ENCODE measurements around the gene PLEKHN1.

PLEKHN1 gene, protein sequence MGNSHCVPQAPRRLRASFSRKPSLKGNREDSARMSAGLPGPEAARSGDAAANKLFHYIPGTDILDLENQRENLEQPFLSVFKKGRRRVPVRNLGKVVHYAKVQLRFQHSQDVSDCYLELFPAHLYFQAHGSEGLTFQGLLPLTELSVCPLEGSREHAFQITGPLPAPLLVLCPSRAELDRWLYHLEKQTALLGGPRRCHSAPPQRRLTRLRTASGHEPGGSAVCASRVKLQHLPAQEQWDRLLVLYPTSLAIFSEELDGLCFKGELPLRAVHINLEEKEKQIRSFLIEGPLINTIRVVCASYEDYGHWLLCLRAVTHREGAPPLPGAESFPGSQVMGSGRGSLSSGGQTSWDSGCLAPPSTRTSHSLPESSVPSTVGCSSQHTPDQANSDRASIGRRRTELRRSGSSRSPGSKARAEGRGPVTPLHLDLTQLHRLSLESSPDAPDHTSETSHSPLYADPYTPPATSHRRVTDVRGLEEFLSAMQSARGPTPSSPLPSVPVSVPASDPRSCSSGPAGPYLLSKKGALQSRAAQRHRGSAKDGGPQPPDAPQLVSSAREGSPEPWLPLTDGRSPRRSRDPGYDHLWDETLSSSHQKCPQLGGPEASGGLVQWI

DNA sequence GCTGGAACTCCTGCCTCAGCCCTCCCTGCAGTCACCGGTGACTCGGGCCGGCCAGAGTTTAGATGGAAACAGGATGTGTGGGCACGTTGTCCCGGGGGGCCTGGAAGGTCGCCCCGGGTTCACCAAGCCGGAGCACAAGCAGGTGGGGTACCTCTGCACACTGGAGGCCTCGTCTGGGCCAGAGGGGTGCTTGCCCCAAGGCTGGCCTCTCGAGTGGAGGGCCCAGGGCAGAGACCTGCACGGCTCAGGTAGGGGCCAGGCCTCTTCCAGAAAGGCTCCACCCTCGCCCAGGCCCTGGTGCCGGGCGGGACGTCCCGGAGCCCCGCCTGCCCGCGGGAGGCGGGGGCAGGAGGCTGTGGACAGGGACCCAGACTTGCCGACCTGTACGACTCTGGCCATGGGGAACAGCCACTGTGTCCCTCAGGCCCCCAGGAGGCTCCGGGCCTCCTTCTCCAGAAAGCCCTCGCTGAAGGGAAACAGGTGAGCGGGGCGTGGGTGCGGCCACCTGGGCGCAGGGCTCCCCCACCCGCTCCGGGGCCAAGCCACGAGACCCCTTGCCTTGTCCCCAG is at the start of gene PLEKHN1:
TSS of gene PLEKHN1 (plus strand) at position 348 of the 569 bp plus-strand sequence. CDS start at position 398, 50 bp downstream.
- peaks cover 68% of the 10 kb centered on the region for H3K27me3 ChIP-seq (ENCODE audit: control insufficient read depth, insufficient read depth, low read length)
- peak within 1 kb of the TSS; percentile 78 for H3K4me3 ChIP-seq (ENCODE audit: low read depth, low read length)
- H3K9ac ChIP-seq (ENCODE audit: low read length): peak within 1 kb of the TSS; percentile 67
- no peak within 1 kb of the TSS for H3K27ac ChIP-seq (ENCODE audit: low read depth, low read length)
- H3K4me1 ChIP-seq (ENCODE audit: control insufficient read depth, insufficient read depth, low read length): peaks cover 22% of the 10 kb centered on the region
- H3K9me3 ChIP-seq (ENCODE audit: control insufficient read depth, insufficient read depth, low read depth, low read length): no peaks in the 10 kb centered on the region
- H3K36me3 ChIP-seq (ENCODE audit: control insufficient read depth, insufficient read depth, low read length): peaks cover 33% of the 10 kb centered on the region

DNA sequence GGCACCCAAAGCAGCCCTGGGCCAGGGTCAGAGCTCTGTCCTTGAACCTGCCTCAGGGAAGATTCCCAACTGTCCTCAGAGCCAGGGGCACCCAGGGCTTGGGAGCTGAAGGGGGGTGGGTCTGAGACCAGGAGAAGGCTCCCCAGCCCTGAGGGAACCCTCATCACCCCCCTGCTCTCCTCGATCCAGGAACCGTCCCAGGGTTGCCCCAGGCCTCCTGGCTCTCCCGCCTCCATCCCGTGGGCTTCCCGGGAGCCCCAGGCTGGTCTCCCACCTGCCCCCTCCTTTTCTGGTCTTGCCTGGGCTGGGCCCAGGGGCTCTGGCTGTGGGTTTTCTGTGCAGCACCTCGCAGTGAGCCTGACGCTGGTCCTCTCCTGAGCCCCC is 49.2 kb upstream of the PLEKHN1 start:
- Histone ChIP-seq H3K9me3 (ENCODE audit: control insufficient read depth, insufficient read depth, low read depth, low read length) (no peaks in the 10 kb centered on the region), H3K36me3 (ENCODE audit: control insufficient read depth, insufficient read depth, low read length) (no peaks in the 10 kb centered on the region), H3K27me3 (ENCODE audit: control insufficient read depth, insufficient read depth, low read length) (peaks cover 100% of the 10 kb centered on the region), H3K4me3 (ENCODE audit: low read depth, low read length) (no peak overlapping the region), H3K4me1 (ENCODE audit: control insufficient read depth, insufficient read depth, low read length) (peaks cover 14% of the 10 kb centered on the region), H3K27ac (ENCODE audit: low read depth, low read length) (no peak overlapping the region), H3K9ac (ENCODE audit: low read length) (no peak overlapping the region)

DNA sequence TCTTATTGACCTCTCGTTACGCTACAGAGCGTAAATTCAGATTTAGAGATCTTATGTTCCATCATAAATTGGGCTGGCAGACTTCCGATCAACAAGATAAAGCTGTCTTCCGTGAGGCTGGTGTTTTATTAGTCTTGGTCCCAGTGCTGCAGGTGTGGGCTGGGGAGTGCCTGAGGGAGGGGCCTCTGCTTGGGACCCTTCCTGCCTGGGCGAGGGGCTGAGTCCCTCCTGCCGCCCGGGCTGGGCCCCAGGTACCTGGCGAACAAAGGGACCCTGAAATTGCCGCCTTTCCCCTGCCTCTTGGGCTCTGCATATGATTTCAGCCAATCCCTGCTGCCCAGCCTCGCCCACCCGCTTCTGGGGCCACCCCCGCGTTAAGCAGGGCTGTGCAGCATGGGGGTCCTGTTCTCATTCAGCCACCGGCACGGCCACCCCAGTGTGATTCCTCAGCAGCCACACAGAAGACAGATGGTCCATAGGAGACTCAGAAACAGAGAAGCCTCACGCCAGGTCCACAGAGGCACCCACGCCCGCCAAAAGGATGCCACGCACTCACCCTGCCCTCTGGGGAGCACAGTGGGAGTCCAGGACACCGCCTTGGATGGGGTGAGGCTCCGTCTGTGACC is 48.7 kb upstream of the PLEKHN1 start:
- no peak overlapping the region for H3K27ac ChIP-seq (ENCODE audit: low read depth, low read length)
- no peaks in the 10 kb centered on the region for H3K36me3 ChIP-seq (ENCODE audit: control insufficient read depth, insufficient read depth, low read length)
- H3K9me3 ChIP-seq (ENCODE audit: control insufficient read depth, insufficient read depth, low read depth, low read length): no peaks in the 10 kb centered on the region
- H3K4me3 ChIP-seq (ENCODE audit: low read depth, low read length): no peak overlapping the region
- H3K27me3 ChIP-seq (ENCODE audit: control insufficient read depth, insufficient read depth, low read length): peaks cover 100% of the 10 kb centered on the region
- H3K4me1 ChIP-seq (ENCODE audit: control insufficient read depth, insufficient read depth, low read length): peaks cover 14% of the 10 kb centered on the region
- no peak overlapping the region for H3K9ac ChIP-seq (ENCODE audit: low read length)

DNA sequence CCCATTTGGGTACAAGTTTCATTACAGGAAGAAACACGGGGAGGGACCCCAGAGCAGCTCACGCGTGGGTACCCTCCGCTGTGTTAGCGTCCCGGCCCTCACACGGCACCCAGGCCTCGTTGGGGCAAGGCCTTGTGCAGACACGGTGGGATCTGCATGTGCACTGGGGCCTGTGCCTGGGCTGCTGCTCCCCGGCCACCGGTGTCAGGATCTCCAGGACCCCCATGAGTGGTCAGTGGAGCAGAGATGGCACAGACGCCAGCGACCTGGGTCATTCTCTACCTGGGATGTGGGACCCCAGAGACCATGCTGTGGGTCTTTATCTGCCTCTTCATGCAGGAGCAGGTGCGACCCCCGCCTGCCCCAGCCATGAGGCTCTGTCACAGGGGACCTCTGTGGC is 47.9 kb upstream of the PLEKHN1 start:
- Histone ChIP-seq H3K9me3 (ENCODE audit: control insufficient read depth, insufficient read depth, low read depth, low read length) (no peaks in the 10 kb centered on the region), H3K36me3 (ENCODE audit: control insufficient read depth, insufficient read depth, low read length) (no peaks in the 10 kb centered on the region), H3K27me3 (ENCODE audit: control insufficient read depth, insufficient read depth, low read length) (peaks cover 100% of the 10 kb centered on the region), H3K27ac (ENCODE audit: low read depth, low read length) (no peak overlapping the region), H3K4me1 (ENCODE audit: control insufficient read depth, insufficient read depth, low read length) (peaks cover 14% of the 10 kb centered on the region), H3K4me3 (ENCODE audit: low read depth, low read length) (no peak overlapping the region), H3K9ac (ENCODE audit: low read length) (no peak overlapping the region)

DNA sequence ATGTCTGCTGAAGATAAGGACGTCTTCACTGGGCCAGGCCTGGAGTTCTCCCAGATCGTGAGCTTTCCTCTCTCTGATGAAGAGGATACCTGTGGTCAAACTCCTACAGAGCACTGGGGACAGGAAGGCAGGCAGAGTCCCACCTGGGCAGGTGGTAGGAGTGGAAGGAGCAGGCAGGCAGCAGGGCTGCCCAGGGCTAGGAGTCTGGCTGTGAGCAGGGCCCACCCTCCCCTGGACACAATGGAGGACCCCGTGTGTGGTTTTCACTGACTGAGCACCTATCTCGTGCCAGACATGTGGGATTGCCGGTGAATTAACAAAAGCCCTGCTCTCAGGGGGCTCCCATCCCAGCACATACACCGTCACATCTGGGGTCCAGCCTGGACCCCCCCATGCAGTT is 47.4 kb upstream of the PLEKHN1 start:
- H3K27ac ChIP-seq (ENCODE audit: low read depth, low read length): no peak overlapping the region

DNA sequence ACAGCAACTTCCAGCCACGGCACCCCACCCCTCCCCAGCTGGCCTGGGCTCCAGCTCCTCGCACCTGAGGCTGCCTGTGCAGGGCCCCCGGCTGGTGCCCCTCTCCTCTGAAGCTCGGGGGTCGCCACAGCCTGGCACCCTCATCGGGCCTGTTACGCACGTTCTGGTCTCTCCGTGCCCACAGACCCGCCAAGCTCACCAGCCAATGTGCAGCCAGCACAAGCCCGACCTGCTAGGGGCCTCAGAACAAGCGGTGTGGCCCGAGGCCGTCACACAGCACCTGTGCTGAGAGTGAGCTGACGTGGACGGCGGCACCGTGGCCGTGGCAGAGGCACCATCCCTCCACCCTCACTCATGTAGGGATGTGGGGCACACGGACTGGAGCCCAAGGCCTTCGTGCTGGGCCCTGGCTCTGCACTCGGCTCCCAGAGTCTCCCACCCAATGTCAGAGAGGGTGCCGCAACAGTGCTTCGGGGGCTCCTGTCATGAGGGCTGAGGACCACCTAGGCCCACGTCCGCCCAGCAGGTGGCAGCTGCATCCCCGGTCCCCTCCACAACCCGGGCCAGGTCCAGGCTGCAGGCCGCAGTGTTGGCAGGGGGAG is 46.9 kb upstream of the PLEKHN1 start:
- Histone ChIP-seq H3K9me3 (ENCODE audit: control insufficient read depth, insufficient read depth, low read depth, low read length) (no peaks in the 10 kb centered on the region), H3K27ac (ENCODE audit: low read depth, low read length) (no peak overlapping the region), H3K36me3 (ENCODE audit: control insufficient read depth, insufficient read depth, low read length) (no peaks in the 10 kb centered on the region), H3K9ac (ENCODE audit: low read length) (no peak overlapping the region), H3K27me3 (ENCODE audit: control insufficient read depth, insufficient read depth, low read length) (peaks cover 99% of the 10 kb centered on the region), H3K4me1 (ENCODE audit: control insufficient read depth, insufficient read depth, low read length) (peaks cover 14% of the 10 kb centered on the region), H3K4me3 (ENCODE audit: low read depth, low read length) (no peak overlapping the region)

More for the DNA sequence above, 47.4 kb upstream of the PLEKHN1 start:
- Histone ChIP-seq H3K4me1 (ENCODE audit: control insufficient read depth, insufficient read depth, low read length) (peaks cover 14% of the 10 kb centered on the region), H3K9ac (ENCODE audit: low read length) (no peak overlapping the region), H3K9me3 (ENCODE audit: control insufficient read depth, insufficient read depth, low read depth, low read length) (no peaks in the 10 kb centered on the region), H3K36me3 (ENCODE audit: control insufficient read depth, insufficient read depth, low read length) (no peaks in the 10 kb centered on the region), H3K27me3 (ENCODE audit: control insufficient read depth, insufficient read depth, low read length) (peaks cover 99% of the 10 kb centered on the region), H3K4me3 (ENCODE audit: low read depth, low read length) (no peak overlapping the region)

DNA sequence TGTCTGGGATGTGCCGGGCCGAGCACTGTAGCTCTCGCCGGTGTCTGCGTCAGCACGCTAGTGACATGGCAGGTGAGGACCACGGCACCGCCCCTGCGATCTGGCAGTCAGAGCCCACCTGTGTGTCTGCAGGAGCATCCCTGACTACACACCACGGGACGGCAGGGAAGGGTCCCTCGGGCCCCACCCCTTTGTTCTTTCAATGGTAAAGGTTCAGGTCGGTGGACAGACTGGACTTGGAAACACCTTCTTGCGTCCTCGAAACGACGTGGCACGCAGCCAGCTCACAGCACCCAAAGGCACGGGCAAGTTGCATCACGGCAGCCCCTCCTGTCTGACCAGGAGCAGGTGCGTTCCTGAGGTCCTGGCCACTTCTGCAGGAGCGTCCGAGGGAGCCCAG is 46.3 kb upstream of the PLEKHN1 start:
- no peak overlapping the region for H3K9ac ChIP-seq (ENCODE audit: low read length)

DNA sequence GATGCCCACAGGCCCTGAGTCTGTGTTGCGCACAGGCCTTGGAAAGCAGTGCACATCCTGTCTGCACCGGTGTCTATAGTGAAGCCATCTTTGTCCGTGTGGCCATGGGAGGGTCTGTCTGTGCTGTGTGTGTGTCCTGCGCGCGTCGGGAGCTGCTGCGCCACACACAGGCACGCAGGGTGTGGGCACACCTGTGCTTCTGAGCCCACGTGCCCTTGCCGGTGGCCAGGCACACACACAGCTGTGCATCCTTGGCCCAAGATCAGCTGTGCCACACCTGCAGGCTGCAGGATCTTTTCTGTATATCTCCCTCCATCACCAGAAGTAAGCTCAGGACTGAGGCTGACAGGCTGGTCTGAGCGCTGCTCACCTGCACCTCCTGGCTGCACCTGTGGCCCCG is 45.8 kb upstream of the PLEKHN1 start:
- H3K4me3 ChIP-seq (ENCODE audit: low read depth, low read length): peak overlapping the region; percentile 19; the same call in 1 of the 2 replicates
- H3K4me1 ChIP-seq (ENCODE audit: control insufficient read depth, insufficient read depth, low read length): peaks cover 14% of the 10 kb centered on the region
- no peak overlapping the region for H3K9ac ChIP-seq (ENCODE audit: low read length)
- H3K9me3 ChIP-seq (ENCODE audit: control insufficient read depth, insufficient read depth, low read depth, low read length): no peaks in the 10 kb centered on the region
- no peak overlapping the region for H3K27ac ChIP-seq (ENCODE audit: low read depth, low read length)
- peaks cover 99% of the 10 kb centered on the region for H3K27me3 ChIP-seq (ENCODE audit: control insufficient read depth, insufficient read depth, low read length)
- no peaks in the 10 kb centered on the region for H3K36me3 ChIP-seq (ENCODE audit: control insufficient read depth, insufficient read depth, low read length)

More for the DNA sequence above, 46.3 kb upstream of the PLEKHN1 start:
- peaks cover 14% of the 10 kb centered on the region for H3K4me1 ChIP-seq (ENCODE audit: control insufficient read depth, insufficient read depth, low read length)
- H3K36me3 ChIP-seq (ENCODE audit: control insufficient read depth, insufficient read depth, low read length): no peaks in the 10 kb centered on the region
- no peak overlapping the region for H3K4me3 ChIP-seq (ENCODE audit: low read depth, low read length)
- no peak overlapping the region for H3K27ac ChIP-seq (ENCODE audit: low read depth, low read length)
- H3K27me3 ChIP-seq (ENCODE audit: control insufficient read depth, insufficient read depth, low read length): peaks cover 99% of the 10 kb centered on the region
- H3K9me3 ChIP-seq (ENCODE audit: control insufficient read depth, insufficient read depth, low read depth, low read length): no peaks in the 10 kb centered on the region

DNA sequence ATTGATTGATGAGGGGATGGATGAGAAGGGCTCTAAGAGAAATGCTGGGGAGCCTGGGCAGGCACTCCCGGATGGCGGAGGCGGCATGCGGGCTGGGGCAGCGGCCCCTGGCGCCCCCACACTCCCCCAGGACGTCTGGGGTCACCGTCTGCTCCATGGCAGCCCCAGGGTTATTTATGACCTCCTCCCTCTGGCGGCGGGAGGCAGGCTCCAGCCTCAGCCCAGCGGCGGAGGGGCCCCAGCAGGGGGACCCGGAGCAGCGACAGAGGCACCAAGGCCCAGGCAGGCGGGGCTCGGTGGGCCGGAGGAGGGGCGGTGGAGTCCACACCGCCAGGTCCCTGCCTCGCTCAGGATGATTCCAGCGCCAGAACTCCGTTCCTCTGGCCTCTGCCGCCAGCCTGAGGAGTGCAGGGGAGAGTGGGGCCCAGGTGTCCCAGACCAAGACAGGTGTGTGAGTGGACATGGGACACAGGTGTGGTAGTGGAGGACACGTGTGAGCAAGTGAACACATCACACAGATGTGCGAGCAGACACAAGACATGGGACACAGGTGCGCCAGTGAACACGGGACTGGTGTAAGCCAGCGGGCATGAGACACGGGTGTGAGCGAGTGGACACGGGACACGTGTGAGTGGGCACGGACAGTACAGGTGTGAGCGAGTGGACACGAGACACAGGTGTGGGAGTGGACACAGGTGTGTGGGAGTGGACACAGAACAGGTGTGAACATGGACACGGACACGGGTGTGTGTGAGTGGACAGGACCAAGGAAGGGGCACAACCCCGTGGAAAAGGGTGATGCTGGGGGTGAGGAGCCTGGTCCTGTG is 45.1 kb upstream of the PLEKHN1 start:
- Histone ChIP-seq H3K4me1 (ENCODE audit: control insufficient read depth, insufficient read depth, low read length) (peaks cover 16% of the 10 kb centered on the region), H3K36me3 (ENCODE audit: control insufficient read depth, insufficient read depth, low read length) (no peaks in the 10 kb centered on the region), H3K9ac (ENCODE audit: low read length) (no peak overlapping the region), H3K27ac (ENCODE audit: low read depth, low read length) (no peak overlapping the region), H3K4me3 (ENCODE audit: low read depth, low read length) (peak overlapping the region; percentile 19; the same call in 1 of the 2 replicates), H3K27me3 (ENCODE audit: control insufficient read depth, insufficient read depth, low read length) (peaks cover 99% of the 10 kb centered on the region), H3K9me3 (ENCODE audit: control insufficient read depth, insufficient read depth, low read depth, low read length) (no peaks in the 10 kb centered on the region)
